IPS-18c (cell line): ENCODE results near the gene NACC1.

ENCODE experiments used
- H3K4me3 ChIP-seq: 2 replicates; pipeline ENCODE4 v1.7.0; 2013; ENCODE audit warnings: low read depth, mild to moderate bottlenecking, low read length, moderate library complexity; ENCODE audit not compliant: insufficient read depth
- H3K9me3 ChIP-seq: one replicate; pipeline ENCODE4 v1.6.1; 2013; ENCODE audit warnings: mild to moderate bottlenecking, low read length, moderate library complexity; ENCODE audit not compliant: control insufficient read depth, insufficient read depth

NACC1 gene

GRCh38 chr19:13149628-13150186 is 31.6 kb downstream of the NACC1 start:
- Histone ChIP-seq H3K4me3 (peak overlapping the region; percentile 96), H3K9me3 (peaks cover 5% of the 10 kb centered on the region)

DNA sequence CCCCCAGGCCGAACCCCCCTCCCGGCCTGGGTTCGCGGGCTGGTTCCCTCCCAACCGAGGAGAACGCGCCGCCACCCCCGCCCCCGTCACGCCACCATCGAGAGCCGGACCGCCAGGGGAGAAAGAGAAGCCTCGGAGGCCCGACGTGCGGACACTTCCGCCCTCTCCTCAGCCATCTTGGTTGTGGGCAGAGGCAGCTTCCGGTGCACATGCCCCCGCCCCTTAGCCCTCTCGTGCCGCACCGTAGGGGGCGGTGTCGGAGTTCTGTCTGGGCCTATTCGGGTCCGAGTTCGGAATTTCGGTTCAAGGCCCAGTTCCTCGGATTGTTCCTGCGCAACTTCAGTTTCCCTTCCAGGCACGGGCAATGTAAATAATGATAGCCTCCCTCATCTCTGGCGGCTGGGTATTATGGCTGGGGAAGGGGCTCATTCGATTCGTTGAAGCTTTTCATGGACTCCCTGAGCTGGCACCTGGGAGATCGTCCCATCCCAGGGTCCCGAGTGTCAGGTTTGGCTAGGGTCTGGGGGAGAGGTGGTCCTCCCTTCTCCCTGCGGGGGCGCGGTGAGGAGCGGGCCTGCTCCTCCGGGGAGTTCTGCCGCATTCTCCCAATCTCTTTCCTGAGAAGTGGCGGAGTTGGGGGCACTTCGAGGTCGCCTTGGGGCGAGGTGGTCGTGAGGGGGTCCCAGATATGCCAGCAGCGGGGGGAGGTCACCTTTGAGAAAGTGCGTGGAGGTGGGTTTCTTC is 32.3 kb downstream of the NACC1 start, which contains the start of the genes IER2 and STX10:
Gene IER2 (plus strand): TSS at position 225 of the 744 bp plus-strand sequence. CDS start 2,776 bp downstream, outside the sequence.
Gene STX10 (minus strand): TSS at position 189 of the 744 bp plus-strand sequence. CDS start 202 bp downstream, outside the sequence.
- Histone ChIP-seq H3K4me3 (peak within 1 kb of the TSS; percentile 96), H3K9me3 (peaks cover 5% of the 10 kb centered on the region)

DNA sequence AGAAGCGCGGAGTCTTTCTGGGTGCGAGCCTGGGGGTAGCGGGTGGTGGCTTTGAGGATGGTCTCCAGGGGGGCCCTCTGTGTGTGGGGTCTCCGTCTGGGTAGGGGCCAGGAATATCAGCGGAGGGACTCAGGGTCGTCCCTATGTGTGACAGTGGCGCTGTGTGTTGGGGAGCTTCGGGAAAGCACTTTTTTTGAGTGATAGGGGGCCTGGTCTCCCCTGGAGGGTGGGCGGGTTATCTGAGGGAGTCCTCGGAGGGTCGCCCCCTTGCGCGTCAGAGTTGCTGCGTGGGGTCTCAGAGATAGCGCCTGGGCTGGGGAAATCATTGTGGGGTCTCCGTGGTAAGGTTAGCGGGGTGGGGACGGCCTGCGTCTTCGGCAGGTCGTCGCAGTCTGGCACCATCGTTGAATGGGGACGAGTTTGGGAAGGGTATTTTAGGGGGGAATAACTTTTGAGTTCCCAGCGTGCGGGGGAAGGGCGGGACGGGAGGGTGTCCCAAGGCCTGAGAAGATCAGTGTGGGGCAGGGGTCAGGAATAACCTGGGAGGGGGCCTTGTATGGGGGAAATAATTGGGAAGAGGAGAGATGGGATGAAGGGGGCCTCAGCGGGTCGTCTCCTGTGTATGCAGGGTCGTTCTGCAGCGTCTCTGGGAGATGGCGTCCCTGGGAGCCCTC is 33.0 kb downstream of the NACC1 start:
- H3K4me3 ChIP-seq, result peak overlapping the region; percentile 96
- peaks cover 5% of the 10 kb centered on the region for H3K9me3 ChIP-seq

- H3K4me3 ChIP-seq, result peak overlapping the region; percentile 96
- peaks cover 5% of the 10 kb centered on the region for H3K9me3 ChIP-seq
Measured at GRCh38 chr19:13151605-13152355, 33.7 kb downstream of the NACC1 start.

GRCh38 chr19:13152356-13152973 is 34.4 kb downstream of the NACC1 start:
- H3K9me3 ChIP-seq, result peaks cover 5% of the 10 kb centered on the region
- H3K4me3 ChIP-seq, result peak overlapping the region; percentile 90

DNA sequence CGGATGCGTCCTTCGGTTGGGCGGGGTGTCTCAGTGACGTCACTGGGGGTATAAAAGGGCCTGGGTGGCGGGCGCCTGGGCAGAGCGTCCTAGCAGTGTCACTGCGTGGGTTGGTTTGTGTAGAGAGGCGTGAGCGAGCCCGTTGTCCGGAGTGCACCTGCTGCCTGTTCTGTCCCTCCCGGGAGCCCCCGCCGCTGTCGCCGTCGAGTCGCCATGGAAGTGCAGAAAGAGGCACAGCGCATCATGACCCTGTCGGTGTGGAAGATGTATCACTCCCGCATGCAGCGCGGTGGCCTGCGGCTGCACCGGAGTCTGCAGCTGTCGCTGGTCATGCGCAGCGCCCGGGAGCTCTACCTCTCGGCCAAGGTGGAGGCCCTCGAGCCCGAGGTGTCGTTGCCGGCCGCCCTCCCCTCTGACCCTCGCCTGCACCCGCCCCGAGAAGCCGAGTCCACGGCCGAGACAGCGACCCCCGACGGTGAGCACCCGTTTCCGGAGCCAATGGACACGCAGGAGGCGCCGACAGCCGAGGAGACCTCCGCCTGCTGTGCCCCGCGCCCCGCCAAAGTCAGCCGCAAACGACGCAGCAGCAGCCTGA is 35.0 kb downstream of the NACC1 start:
- Histone ChIP-seq H3K9me3 (peaks cover 5% of the 10 kb centered on the region), H3K4me3 (peak overlapping the region; percentile 90)

GRCh38 chr19:13153569-13154240 is 35.6 kb downstream of the NACC1 start:
- peaks cover 5% of the 10 kb centered on the region for H3K9me3 ChIP-seq
- peak overlapping the region; percentile 90 for H3K4me3 ChIP-seq

- peak overlapping the region; percentile 90 for H3K4me3 ChIP-seq
- H3K9me3 ChIP-seq, result peaks cover 5% of the 10 kb centered on the region
Measured at GRCh38 chr19:13154241-13154778, 36.2 kb downstream of the NACC1 start.

DNA sequence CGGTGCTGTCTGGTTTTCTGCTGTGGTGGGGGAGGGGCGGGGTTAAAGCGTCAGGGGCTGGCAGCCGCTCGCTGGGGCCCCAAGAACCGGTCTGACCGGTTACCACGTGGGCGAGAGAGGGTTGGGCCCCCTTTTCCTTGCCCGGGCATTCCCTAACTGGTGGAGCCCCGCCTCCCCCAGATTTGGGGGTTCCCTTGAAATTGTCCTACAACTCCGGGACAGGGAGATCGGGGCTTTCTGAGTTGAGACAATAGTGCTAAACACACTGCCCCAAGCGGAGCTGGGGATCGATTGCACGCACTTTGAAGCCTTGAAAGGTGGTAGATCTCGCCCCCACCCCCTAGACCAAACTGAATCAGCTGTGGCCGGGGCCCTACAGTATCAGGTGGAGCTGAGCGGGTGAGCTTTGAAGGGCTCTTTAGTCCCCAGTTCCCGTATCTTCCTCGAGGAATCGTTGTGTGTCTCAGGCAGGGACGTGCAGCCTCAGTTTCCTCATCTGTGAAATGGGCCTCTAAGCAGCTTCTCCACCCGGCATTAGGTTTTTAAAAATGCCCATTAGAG is 36.9 kb downstream of the NACC1 start:
- H3K9me3 ChIP-seq, result peaks cover 5% of the 10 kb centered on the region
- peak overlapping the region; percentile 90 for H3K4me3 ChIP-seq

DNA sequence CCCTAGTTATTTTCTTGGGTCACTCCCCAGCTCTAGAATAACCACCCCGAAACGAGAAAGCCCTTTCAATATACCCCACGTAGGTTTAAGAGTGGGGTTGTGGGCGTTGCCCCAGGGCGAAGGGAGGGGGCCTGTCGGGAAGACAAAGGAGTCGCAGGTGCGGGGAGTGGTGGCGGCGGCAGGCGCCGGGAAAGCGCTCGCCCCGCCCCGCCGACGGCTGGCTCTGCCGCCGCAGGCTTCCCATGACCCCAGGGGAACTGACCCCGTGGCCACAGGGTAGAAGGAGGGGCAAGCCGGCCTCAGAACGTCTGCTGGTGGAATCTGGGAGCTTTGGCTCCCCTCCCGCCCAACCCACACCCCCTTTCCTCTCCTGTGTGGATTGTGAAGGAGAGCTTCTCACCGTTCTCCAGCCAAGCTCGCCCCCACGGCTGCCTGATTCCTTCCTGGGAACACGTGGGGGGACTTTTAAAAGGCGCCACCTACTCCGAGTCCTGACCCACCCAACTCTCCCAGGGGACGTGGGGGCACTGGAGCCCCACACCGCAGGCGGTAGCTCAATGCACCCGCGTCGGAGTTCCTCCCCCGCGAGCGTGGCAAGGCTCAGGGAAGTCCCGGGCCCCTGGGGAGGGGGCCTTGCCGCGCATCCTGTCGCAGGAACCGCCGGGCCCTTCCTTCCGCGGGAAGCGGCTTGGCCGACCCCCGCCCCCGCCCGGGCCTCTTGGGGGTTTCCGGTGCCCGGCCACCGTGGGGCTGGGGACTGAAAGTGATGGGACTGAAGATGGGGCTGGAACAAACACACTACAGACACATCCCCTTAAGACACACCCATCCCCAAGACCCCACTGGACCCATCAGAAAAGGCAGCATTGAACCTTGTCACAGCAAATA is 37.7 kb downstream of the NACC1 start:
- H3K4me3 ChIP-seq, result peak overlapping the region; percentile 90
- H3K9me3 ChIP-seq, result peaks cover 5% of the 10 kb centered on the region

GRCh38 chr19:13159713-13160112 is 41.6 kb downstream of the NACC1 start:
- H3K9me3 ChIP-seq, result no peaks in the 10 kb centered on the region

GRCh38 chr19:13160557-13160956 is 42.5 kb downstream of the NACC1 start:
- H3K4me3 ChIP-seq, result no peak overlapping the region
- H3K9me3 ChIP-seq, result no peaks in the 10 kb centered on the region

More at GRCh38 chr19:13159713-13160112, 41.6 kb downstream of the NACC1 start:
- no peak overlapping the region for H3K4me3 ChIP-seq

DNA sequence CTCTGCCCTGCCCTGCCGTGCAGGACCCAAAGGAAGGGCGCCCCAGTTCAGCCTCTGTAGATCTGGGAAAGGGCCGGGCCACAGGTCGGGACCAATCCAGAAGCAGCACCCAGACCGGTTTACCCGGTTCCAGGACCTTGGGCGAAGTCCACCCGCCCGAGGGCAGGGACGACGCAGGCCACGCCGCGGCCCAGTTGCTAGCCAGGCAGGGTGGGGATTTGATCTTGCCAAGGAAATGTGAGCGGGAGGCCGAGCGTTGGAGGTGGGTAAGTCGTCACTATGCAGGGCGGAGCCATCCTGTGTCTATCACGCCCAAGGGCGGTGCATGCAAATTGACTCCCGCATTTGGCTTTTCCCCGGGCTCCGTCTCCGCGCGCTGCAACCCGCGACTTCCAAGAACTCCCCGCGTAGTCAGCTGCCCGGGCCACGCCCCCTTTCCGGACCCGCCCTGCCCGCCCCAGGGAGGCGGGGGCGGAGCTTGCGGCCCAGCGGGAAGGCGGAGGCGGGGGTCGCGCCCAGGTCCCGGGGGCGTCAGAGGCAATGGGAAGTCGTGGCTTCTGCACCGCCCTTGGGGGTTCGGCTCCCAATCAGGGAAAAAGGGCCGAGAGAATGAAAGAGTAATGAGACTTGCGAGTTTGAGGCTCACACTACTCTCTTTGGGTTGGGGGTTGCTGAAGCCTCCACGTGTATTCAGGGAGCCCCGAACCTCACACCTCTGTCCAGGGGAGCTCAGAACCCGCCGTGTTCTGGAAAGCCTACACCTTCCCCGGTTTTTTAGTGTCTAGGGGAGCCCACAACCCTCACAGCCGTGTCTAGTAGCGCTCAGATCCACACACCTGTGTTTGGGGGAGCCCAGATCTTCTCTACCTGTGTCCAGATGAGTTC is 44.9 kb downstream of the NACC1 start:
- no peaks in the 10 kb centered on the region for H3K9me3 ChIP-seq
- H3K4me3 ChIP-seq, result peak overlapping the region; percentile 63
